ENCODE results near the gene SYN1.

GRCh38 chrX:47574076-47574546 lies 45.5 kb downstream of the SYN1 start:
- no peak for TF ChIP-seq CTCF (IDR thresholded peaks at IDR 0.05; ENCODE audit: low read depth, low read length)
- no peak for TF ChIP-seq EZH2phosphoT487 (IDR thresholded peaks at IDR 0.05; ENCODE audit: low read depth)
